Measurements from ENCODE around the gene SUSD3. TPM values are rescaled to one million over a fixed set of nuclear protein-coding genes. Genes with fewer than 3 reads are reported as not detected.

SUSD3 gene
- total RNA-seq, 1 donor from 2014 or later: 0.60 TPM

DNA sequence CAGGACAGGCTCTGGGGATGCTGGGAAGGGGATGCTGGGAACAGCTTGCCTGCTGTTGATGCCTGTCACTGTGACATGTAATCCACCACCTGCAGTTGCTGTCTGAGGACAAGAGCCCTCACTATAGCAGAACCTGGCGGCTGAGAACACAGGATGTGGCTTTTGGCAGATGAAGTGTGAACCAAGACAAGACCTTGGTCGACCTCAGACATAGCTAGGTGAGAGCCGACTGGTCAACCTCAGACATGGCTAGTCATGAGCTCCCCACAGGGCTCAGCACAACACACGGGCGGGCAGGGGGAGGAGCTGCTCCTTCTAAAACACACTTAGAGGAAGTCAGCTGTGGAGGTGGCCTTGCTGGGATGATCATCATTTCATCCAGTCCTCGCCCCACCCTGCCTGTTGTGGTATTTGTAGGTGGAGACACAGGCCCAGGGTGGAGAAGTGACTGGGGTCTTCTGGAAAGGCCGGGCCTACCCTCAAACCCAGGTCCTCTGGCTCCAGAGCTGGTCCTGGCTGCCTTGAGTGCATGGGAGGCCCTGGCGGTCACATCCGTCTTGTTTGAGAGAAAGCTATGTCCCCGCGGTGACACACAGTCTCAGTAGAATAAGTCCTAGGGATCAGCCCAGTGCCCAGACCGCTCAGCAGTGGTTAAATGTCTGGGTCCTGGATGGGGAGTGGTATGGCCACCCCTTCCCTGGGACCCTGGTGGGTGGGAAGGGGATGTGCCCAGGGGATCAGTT lies 6.1 kb downstream of the SUSD3 start:
- H3K27me3 ChIP-seq (ENCODE audit: low read depth): peaks cover 31% of the 10 kb centered on the region
- H3K4me3 ChIP-seq: no peak overlapping the region
- TF ChIP-seq, protein P1, sequence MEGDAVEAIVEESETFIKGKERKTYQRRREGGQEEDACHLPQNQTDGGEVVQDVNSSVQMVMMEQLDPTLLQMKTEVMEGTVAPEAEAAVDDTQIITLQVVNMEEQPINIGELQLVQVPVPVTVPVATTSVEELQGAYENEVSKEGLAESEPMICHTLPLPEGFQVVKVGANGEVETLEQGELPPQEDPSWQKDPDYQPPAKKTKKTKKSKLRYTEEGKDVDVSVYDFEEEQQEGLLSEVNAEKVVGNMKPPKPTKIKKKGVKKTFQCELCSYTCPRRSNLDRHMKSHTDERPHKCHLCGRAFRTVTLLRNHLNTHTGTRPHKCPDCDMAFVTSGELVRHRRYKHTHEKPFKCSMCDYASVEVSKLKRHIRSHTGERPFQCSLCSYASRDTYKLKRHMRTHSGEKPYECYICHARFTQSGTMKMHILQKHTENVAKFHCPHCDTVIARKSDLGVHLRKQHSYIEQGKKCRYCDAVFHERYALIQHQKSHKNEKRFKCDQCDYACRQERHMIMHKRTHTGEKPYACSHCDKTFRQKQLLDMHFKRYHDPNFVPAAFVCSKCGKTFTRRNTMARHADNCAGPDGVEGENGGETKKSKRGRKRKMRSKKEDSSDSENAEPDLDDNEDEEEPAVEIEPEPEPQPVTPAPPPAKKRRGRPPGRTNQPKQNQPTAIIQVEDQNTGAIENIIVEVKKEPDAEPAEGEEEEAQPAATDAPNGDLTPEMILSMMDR (IDR thresholded peaks at IDR 0.05; ENCODE audit: borderline replicate concordance): no peak
- no peaks in the 10 kb centered on the region for H3K36me3 ChIP-seq
- peaks cover 10% of the 10 kb centered on the region for H3K4me1 ChIP-seq
- H3K27ac ChIP-seq (replicated peaks): no peak overlapping the region
- intact Hi-C loops (cut with micrococcal nuclease): no loop called here
- no peaks in the 10 kb centered on the region for H3K9me3 ChIP-seq (replicated peaks)
- DNase-seq: peak; percentile 28

DNA sequence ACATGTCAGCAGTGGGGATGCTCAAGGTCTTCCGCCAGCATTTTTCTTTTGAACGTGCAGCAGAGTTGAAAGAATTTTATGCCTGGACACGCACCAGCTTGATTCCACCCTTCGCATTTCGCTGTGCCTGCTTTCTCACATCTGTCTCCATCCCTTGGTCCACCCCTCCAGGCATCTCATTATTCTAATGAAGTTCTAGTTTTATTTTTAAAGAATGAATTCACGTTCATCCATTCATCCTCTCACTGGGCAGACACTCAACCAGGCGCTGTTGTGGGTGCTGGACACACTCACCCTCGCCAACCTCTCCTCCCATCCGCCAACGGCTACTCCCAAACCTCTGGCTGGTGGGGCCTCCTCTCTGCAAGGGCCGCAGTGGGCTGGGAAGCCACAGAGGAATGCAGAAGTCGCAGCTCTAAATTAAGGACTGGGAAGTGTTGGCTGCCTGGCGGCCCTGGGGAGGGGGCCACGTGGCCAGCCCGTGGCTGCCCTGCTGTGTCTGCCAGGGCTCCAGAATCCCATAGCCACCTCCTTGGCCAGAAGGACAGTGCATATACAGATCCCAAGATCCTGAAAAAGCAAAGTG lies 6.7 kb downstream of the SUSD3 start:
- Histone ChIP-seq H3K27ac (replicated peaks) (no peak overlapping the region), H3K36me3 (no peaks in the 10 kb centered on the region), H3K9me3 (replicated peaks) (no peaks in the 10 kb centered on the region), H3K4me1 (peaks cover 5% of the 10 kb centered on the region), H3K4me3 (no peak overlapping the region), H3K27me3 (ENCODE audit: low read depth) (peaks cover 25% of the 10 kb centered on the region)
- intact Hi-C loops (cut with micrococcal nuclease): no loop called here
- TF ChIP-seq, protein P1 (IDR thresholded peaks at IDR 0.05; ENCODE audit: borderline replicate concordance): no peak
- no peak for DNase-seq

DNA sequence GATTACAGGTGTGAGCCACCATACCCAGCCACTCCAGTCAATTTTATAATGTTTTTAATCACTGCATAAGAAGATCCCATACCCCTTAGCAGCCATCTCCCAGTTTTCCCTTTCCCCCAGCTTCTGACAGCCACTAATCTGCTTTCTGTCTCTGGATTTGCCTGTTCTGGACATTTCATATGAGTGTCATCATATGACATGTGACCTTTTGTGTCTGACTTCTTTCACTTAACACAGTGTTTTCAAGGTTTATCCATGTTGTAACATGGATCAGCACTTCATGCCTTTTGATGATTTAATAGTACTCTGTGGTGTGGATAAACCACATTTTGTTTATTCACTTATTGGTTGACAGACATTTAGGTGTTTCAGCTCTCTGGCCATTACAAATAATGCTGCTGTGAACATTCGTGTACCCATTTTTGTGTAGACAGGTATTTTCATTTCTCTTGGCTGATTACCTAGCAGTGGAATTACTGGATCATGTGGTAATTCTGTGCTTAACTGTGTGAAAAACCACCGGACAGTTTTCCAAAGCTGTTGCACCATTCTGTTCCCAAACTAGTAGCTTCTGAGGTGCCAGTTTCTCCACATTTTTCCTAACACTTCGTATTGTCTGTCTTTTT lies 8.6 kb downstream of the SUSD3 start:
- H3K9me3 ChIP-seq (replicated peaks): no peaks in the 10 kb centered on the region
- no peak for DNase-seq
- H3K4me1 ChIP-seq: peaks cover 11% of the 10 kb centered on the region
- no peak overlapping the region for H3K27ac ChIP-seq (replicated peaks)
- TF ChIP-seq, protein P1 (IDR thresholded peaks at IDR 0.05; ENCODE audit: borderline replicate concordance): no peak
- H3K4me3 ChIP-seq: no peak overlapping the region
- peaks cover 9% of the 10 kb centered on the region for H3K27me3 ChIP-seq (ENCODE audit: low read depth)
- H3K36me3 ChIP-seq: no peaks in the 10 kb centered on the region
- intact Hi-C loops (cut with micrococcal nuclease): no loop called here

DNA sequence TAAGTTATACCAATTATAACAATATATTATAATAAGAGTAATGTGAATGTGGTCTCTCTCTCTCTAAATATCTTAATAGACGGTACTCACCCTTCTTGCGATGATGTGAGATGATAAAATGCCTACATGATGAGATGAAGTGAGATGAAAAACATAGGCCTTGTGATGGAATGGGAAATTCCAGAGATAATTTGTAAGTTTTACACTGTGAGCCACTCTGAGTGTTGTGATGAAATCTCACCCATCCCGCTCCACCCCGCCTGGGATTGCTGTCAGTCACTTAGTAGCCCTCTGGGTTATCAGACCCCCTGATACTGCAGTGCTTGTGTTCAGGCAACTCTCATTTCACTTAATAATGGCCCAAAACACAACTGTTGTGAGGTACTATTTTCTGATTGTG lies 10.5 kb downstream of the SUSD3 start:
- Histone ChIP-seq H3K4me1 (peaks cover 20% of the 10 kb centered on the region), H3K36me3 (no peaks in the 10 kb centered on the region), H3K27ac (replicated peaks) (no peak overlapping the region), H3K4me3 (no peak overlapping the region), H3K9me3 (replicated peaks) (no peaks in the 10 kb centered on the region), H3K27me3 (ENCODE audit: low read depth) (no peaks in the 10 kb centered on the region)
- DNase-seq: no peak
- TF ChIP-seq, protein P1 (IDR thresholded peaks at IDR 0.05; ENCODE audit: borderline replicate concordance): no peak
- intact Hi-C loops (cut with micrococcal nuclease): no loop called here

DNA sequence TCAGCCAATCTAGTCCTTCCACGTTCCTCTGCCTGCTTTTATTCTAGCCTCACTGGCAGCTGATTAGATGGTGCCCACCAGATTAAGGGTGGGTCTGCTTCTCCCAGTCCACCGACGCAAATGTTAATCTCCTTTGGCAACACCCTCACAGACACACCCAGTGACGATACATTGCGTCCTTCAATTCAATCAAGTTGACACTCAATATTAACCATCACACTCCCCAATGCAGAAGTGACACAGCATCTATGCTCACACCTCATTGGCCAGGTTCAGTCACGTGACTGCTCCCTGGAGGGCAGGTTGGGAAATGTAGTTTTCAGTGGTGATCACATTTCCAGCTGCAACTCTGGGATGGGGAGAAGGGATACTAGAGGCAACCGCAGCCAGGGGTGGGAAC lies 13.0 kb downstream of the SUSD3 start:
- DNase-seq: no peak
- TF ChIP-seq, protein P1 (IDR thresholded peaks at IDR 0.05; ENCODE audit: borderline replicate concordance): no peak
- Histone ChIP-seq H3K4me3 (no peak overlapping the region), H3K36me3 (no peaks in the 10 kb centered on the region), H3K27me3 (ENCODE audit: low read depth) (no peaks in the 10 kb centered on the region), H3K27ac (replicated peaks) (no peak overlapping the region), H3K9me3 (replicated peaks) (no peaks in the 10 kb centered on the region), H3K4me1 (peaks cover 20% of the 10 kb centered on the region)
- intact Hi-C loops (cut with micrococcal nuclease): no loop called here

Data from left ventricle myocardium inferior (tissue), 1 donor.